ENCODE results near the gene ZCCHC7.

Gene ZCCHC7

GRCh38 chr9:37353791-37354190, 233.4 kb downstream of the ZCCHC7 start:
- no peak overlapping the region for H3K18ac ChIP-seq (ENCODE audit: low read length)
- H2AK5ac ChIP-seq (ENCODE audit: low read length), result no peak overlapping the region
- no peak overlapping the region for H2BK120ac ChIP-seq (ENCODE audit: insufficient read depth, low read length, poor library complexity)

GRCh38 chr9:37362430-37362829, 242.1 kb downstream of the ZCCHC7 start:
- no CpG with 5 or more reads among the region's 4 CpGs for WGBS (ENCODE audit: extremely low coverage, insufficient coverage, insufficient read length)
- Histone ChIP-seq H3K23ac (ENCODE audit: low read length) (no peak overlapping the region), H3K4ac (ENCODE audit: low read depth, low read length) (no peak overlapping the region), H3K18ac (ENCODE audit: low read length) (no peak overlapping the region), H2BK120ac (ENCODE audit: insufficient read depth, low read length, poor library complexity) (no peak overlapping the region), H3K79me1 (ENCODE audit: low read length) (no peaks in the 10 kb centered on the region), H3K27ac (ENCODE audit: low read depth, low read length) (no peak overlapping the region), H4K91ac (ENCODE audit: low read depth, low read length) (no peak overlapping the region), H2BK12ac (ENCODE audit: low read length) (no peak overlapping the region), H2AFZ (ENCODE audit: insufficient read depth, low read length, poor library complexity) (no peak overlapping the region), H4K8ac (ENCODE audit: low read depth, low read length) (no peak overlapping the region), H4K12ac (ENCODE audit: low read depth, low read length) (no peak overlapping the region), H2AK5ac (ENCODE audit: low read length) (no peak overlapping the region), H3K27me3 (ENCODE audit: insufficient read depth, low read length) (no peaks in the 10 kb centered on the region), H3K9ac (ENCODE audit: low read length) (no peak overlapping the region), H3K36me3 (ENCODE audit: control insufficient read depth in 1 of 2, insufficient read depth in 2 of 2, low read length in 2 of 2) (no peaks in the 10 kb centered on the region), H3K79me2 (ENCODE audit: control insufficient read depth, insufficient read depth, low read length, poor library complexity) (no peaks in the 10 kb centered on the region), H3K9me3 (ENCODE audit: insufficient read depth, low read depth, low read length) (no peaks in the 10 kb centered on the region), H3K14ac (ENCODE audit: low read length) (no peak overlapping the region), H2BK5ac (ENCODE audit: low read depth, low read length, poor library complexity) (no peak overlapping the region), H3K4me2 (ENCODE audit: low read length) (no peak overlapping the region), H3K4me1 (ENCODE audit: control insufficient read depth in 1 of 2, insufficient read depth in 2 of 2, low read length in 2 of 2) (no peaks in the 10 kb centered on the region), H3K4me3 (ENCODE audit: low read depth, low read length) (no peak overlapping the region)
- peak in 1 of 2 donors; percentile 24 for DNase-seq

More at GRCh38 chr9:37353791-37354190, 233.4 kb downstream of the ZCCHC7 start:
- no peak overlapping the region for H3K23ac ChIP-seq (ENCODE audit: low read length)
- no peak overlapping the region for H2BK12ac ChIP-seq (ENCODE audit: low read length)
- H3K4ac ChIP-seq (ENCODE audit: low read depth, low read length), result no peak overlapping the region
- no peak overlapping the region for H3K27ac ChIP-seq (ENCODE audit: low read depth, low read length)
- H3K14ac ChIP-seq (ENCODE audit: low read length), result no peak overlapping the region
- H2BK5ac ChIP-seq (ENCODE audit: low read depth, low read length, poor library complexity), result no peak overlapping the region
- no peaks in the 10 kb centered on the region for H3K4me1 ChIP-seq (ENCODE audit: control insufficient read depth in 1 of 2, insufficient read depth in 2 of 2, low read length in 2 of 2)
- no peaks in the 10 kb centered on the region for H3K36me3 ChIP-seq (ENCODE audit: control insufficient read depth in 1 of 2, insufficient read depth in 2 of 2, low read length in 2 of 2)
- no peaks in the 10 kb centered on the region for H3K79me1 ChIP-seq (ENCODE audit: low read length)
- no peak overlapping the region for H3K4me3 ChIP-seq (ENCODE audit: low read depth, low read length)
- no peak overlapping the region for H3K9ac ChIP-seq (ENCODE audit: low read length)
- H3K9me3 ChIP-seq (ENCODE audit: insufficient read depth, low read depth, low read length), result no peaks in the 10 kb centered on the region
- H4K8ac ChIP-seq (ENCODE audit: low read depth, low read length), result no peak overlapping the region
- no peak overlapping the region for H2AFZ ChIP-seq (ENCODE audit: insufficient read depth, low read length, poor library complexity)
- DNase-seq, result no peak
- no peak overlapping the region for H4K12ac ChIP-seq (ENCODE audit: low read depth, low read length)
- no peaks in the 10 kb centered on the region for H3K27me3 ChIP-seq (ENCODE audit: insufficient read depth, low read length)
- no peaks in the 10 kb centered on the region for H3K79me2 ChIP-seq (ENCODE audit: control insufficient read depth, insufficient read depth, low read length, poor library complexity)
- H4K91ac ChIP-seq (ENCODE audit: low read depth, low read length), result no peak overlapping the region
- WGBS (ENCODE audit: extremely low coverage, insufficient coverage, insufficient read length), result no CpG with 5 or more reads among the region's 2 CpGs
- no peak overlapping the region for H3K4me2 ChIP-seq (ENCODE audit: low read length)

GRCh38 chr9:37363124-37363523, 242.8 kb downstream of the ZCCHC7 start:
- Histone ChIP-seq H3K18ac (ENCODE audit: low read length) (no peak overlapping the region), H2BK120ac (ENCODE audit: insufficient read depth, low read length, poor library complexity) (no peak overlapping the region), H3K4me3 (ENCODE audit: low read depth, low read length) (no peak overlapping the region), H2BK12ac (ENCODE audit: low read length) (no peak overlapping the region), H3K4ac (ENCODE audit: low read depth, low read length) (no peak overlapping the region), H2BK5ac (ENCODE audit: low read depth, low read length, poor library complexity) (no peak overlapping the region), H3K14ac (ENCODE audit: low read length) (no peak overlapping the region), H3K36me3 (ENCODE audit: control insufficient read depth in 1 of 2, insufficient read depth in 2 of 2, low read length in 2 of 2) (no peaks in the 10 kb centered on the region), H3K79me1 (ENCODE audit: low read length) (no peaks in the 10 kb centered on the region), H3K4me1 (ENCODE audit: control insufficient read depth in 1 of 2, insufficient read depth in 2 of 2, low read length in 2 of 2) (no peaks in the 10 kb centered on the region), H3K27ac (ENCODE audit: low read depth, low read length) (no peak overlapping the region), H3K4me2 (ENCODE audit: low read length) (no peak overlapping the region), H4K8ac (ENCODE audit: low read depth, low read length) (no peak overlapping the region), H3K9me3 (ENCODE audit: insufficient read depth, low read depth, low read length) (no peaks in the 10 kb centered on the region), H4K12ac (ENCODE audit: low read depth, low read length) (no peak overlapping the region), H3K9ac (ENCODE audit: low read length) (no peak overlapping the region), H3K79me2 (ENCODE audit: control insufficient read depth, insufficient read depth, low read length, poor library complexity) (no peaks in the 10 kb centered on the region), H3K27me3 (ENCODE audit: insufficient read depth, low read length) (no peaks in the 10 kb centered on the region), H2AK5ac (ENCODE audit: low read length) (no peak overlapping the region), H4K91ac (ENCODE audit: low read depth, low read length) (no peak overlapping the region), H2AFZ (ENCODE audit: insufficient read depth, low read length, poor library complexity) (no peak overlapping the region), H3K23ac (ENCODE audit: low read length) (no peak overlapping the region)
- no CpG with 5 or more reads among the region's 4 CpGs for WGBS (ENCODE audit: extremely low coverage, insufficient coverage, insufficient read length)
- no peak for DNase-seq

GRCh38 chr9:37364136-37364535, 243.8 kb downstream of the ZCCHC7 start:
- Histone ChIP-seq H3K9ac (ENCODE audit: low read length) (no peak overlapping the region), H3K4me3 (ENCODE audit: low read depth, low read length) (no peak overlapping the region), H3K36me3 (ENCODE audit: control insufficient read depth in 1 of 2, insufficient read depth in 2 of 2, low read length in 2 of 2) (no peaks in the 10 kb centered on the region), H3K23ac (ENCODE audit: low read length) (no peak overlapping the region), H2AFZ (ENCODE audit: insufficient read depth, low read length, poor library complexity) (no peak overlapping the region), H3K14ac (ENCODE audit: low read length) (no peak overlapping the region), H3K4me1 (ENCODE audit: control insufficient read depth in 1 of 2, insufficient read depth in 2 of 2, low read length in 2 of 2) (no peaks in the 10 kb centered on the region), H2BK12ac (ENCODE audit: low read length) (no peak overlapping the region), H2BK5ac (ENCODE audit: low read depth, low read length, poor library complexity) (no peak overlapping the region), H3K79me2 (ENCODE audit: control insufficient read depth, insufficient read depth, low read length, poor library complexity) (no peaks in the 10 kb centered on the region), H4K91ac (ENCODE audit: low read depth, low read length) (no peak overlapping the region), H3K27me3 (ENCODE audit: insufficient read depth, low read length) (no peaks in the 10 kb centered on the region), H3K4me2 (ENCODE audit: low read length) (no peak overlapping the region), H3K18ac (ENCODE audit: low read length) (no peak overlapping the region), H4K8ac (ENCODE audit: low read depth, low read length) (no peak overlapping the region), H2AK5ac (ENCODE audit: low read length) (no peak overlapping the region), H3K79me1 (ENCODE audit: low read length) (no peaks in the 10 kb centered on the region), H2BK120ac (ENCODE audit: insufficient read depth, low read length, poor library complexity) (no peak overlapping the region), H3K4ac (ENCODE audit: low read depth, low read length) (no peak overlapping the region), H4K12ac (ENCODE audit: low read depth, low read length) (no peak overlapping the region), H3K27ac (ENCODE audit: low read depth, low read length) (no peak overlapping the region), H3K9me3 (ENCODE audit: insufficient read depth, low read depth, low read length) (peaks cover under 1% of the 10 kb centered on the region)
- DNase-seq, result no peak
- no CpG with 5 or more reads among the region's 4 CpGs for WGBS (ENCODE audit: extremely low coverage, insufficient coverage, insufficient read length)

Measured in trophoblast cell (in vitro differentiated cells and primary cell).